Immature natural killer cell (primary cell): Measurements from ENCODE around the gene ZNF805. TPM values are rescaled to one million over a fixed set of nuclear protein-coding genes. Genes with fewer than 3 reads are reported as not detected.
A peak's percentile ranks its signal among the peaks of the same experiment; 100 is the strongest.
"Not testable (repeated sequence)": the region's sequence is repeated elsewhere in the genome, so short reads cannot be mapped to it uniquely, and the experiment has no call there.

Source experiments
- DNase-seq, 3 donors: peaks; one replicate each; pipeline ENCODE4 v3.0.0; 2022; ENCODE audit warnings: mixed read lengths in 1 of 3
- H3K27ac Mint-ChIP-seq, 6 donors: one replicate each; pipeline ENCODE4 v1.8.0; 2020; ENCODE audit warnings: mixed read lengths in 6 of 6, mild to moderate bottlenecking in 5 of 6, inconsistent platforms in 4 of 6, moderate library complexity in 3 of 6
- H3K27me3 Mint-ChIP-seq, 3 donors: one replicate each; pipeline ENCODE4 v1.8.0; 2020 to 2021; ENCODE audit warnings: low read depth in 3 of 3, mild to moderate bottlenecking in 3 of 3, mixed read lengths in 3 of 3, moderate library complexity in 3 of 3, inconsistent platforms in 1 of 3
- H3K36me3 Mint-ChIP-seq, 3 donors: one replicate each; pipeline ENCODE4 v1.8.0; 2020; ENCODE audit warnings: mixed read lengths in 3 of 3, inconsistent platforms in 2 of 3, mild to moderate bottlenecking in 2 of 3
- H3K4me1 Mint-ChIP-seq, 2 donors: one replicate each; pipeline ENCODE4 v1.8.0; 2020; ENCODE audit warnings: inconsistent platforms in 2 of 2, mild to moderate bottlenecking in 2 of 2, mixed read lengths in 2 of 2, moderate library complexity in 1 of 2
- H3K4me3 Mint-ChIP-seq, 5 donors: one replicate each; pipeline ENCODE4 v1.8.0; 2020; ENCODE audit warnings: mild to moderate bottlenecking in 5 of 5, mixed read lengths in 5 of 5, inconsistent platforms in 3 of 5, moderate library complexity in 3 of 5
- H3K9me3 Mint-ChIP-seq, 6 donors: one replicate each; pipeline ENCODE4 v1.8.0; 2020; ENCODE audit warnings: mild to moderate bottlenecking in 6 of 6, mixed read lengths in 6 of 6, inconsistent platforms in 4 of 6, moderate library complexity in 3 of 6
- polyA plus RNA-seq, 3 donors: library from polyadenylated mRNA; unstranded; fragments of 300-500 nt; fragmentation: Illumina TruSeq; gene quantifications; one replicate each; pipeline ENCODE4 v1.2.3, GENCODE V29; 2021

Gene ZNF805
- polyA plus RNA-seq, 3 donors from 2014 or later = 1.9 to 3.0 (median 2.9) TPM

GRCh38 chr19:57242821-57243220 lies 2.4 kb downstream of the ZNF805 start:
- Mint-ChIP-seq H3K27ac (peak overlapping the region in 3 of 6 donors; percentile 4 to 32 (median 24)), H3K27me3 (peaks cover 1 to 6% (median 4%) of the 10 kb centered on the region in 3 donors), H3K36me3 (peaks cover 10 to 17% (median 15%) of the 10 kb centered on the region in 3 donors), H3K4me3 (peak overlapping the region in 3 of 5 donors; percentile 14 to 95 (median 47)), H3K4me1 (peaks cover 36 to 47% of the 10 kb centered on the region in 2 donors), H3K9me3 (no peaks in the 10 kb centered on the region)
- DNase-seq = no peak

DNA sequence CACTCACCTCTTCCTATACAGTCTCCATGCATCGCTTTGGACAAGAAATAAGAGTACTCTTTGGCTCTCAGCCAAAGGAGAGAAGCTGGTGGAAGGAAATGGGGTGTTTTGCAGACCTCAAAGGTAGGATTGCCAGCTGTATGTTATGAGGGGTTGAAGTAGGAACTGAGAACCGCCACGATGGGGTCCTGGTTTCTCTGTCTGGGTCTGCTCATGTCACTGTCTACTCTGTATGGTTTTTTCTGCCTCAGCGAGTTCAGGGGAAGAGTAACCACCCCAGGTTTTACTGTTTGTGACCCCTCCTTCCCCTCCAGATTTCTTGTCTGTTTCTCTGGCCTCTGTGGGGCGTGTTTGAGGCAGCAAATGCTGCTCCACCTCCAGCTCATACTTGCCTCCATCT lies 4.1 kb downstream of the ZNF805 start:
- no peak overlapping the region for H3K27ac Mint-ChIP-seq
- no peak overlapping the region for H3K4me3 Mint-ChIP-seq
- no peak for DNase-seq
- peaks cover 10 to 17% (median 15%) of the 10 kb centered on the region in 3 donors for H3K36me3 Mint-ChIP-seq
- H3K27me3 Mint-ChIP-seq = peaks cover 0 to 4% (median 4%) of the 10 kb centered on the region in 3 donors
- no peaks in the 10 kb centered on the region for H3K9me3 Mint-ChIP-seq
- peaks cover 36 to 47% of the 10 kb centered on the region in 2 donors for H3K4me1 Mint-ChIP-seq

DNA sequence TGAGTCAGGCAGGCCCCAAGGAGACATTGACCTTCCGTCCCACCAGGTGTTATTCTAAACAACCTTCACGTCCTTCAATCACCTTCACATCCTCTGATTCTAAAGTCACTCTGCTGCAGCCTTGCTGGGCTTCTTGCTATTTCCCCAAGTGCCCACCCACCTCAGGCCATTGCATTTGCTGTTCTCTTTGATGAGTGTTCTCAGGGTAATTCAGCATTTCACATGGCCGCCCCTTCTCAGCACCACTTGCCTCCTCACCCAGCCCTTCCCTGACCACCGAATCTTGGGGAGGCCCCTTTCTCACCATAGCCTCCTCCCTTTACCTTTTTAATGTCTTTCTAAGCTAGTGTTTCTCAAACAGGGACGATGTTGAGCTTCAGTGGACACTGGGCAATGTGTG lies 4.6 kb downstream of the ZNF805 start:
- peaks cover 0 to 4% (median 2%) of the 10 kb centered on the region in 3 donors for H3K27me3 Mint-ChIP-seq
- peaks cover 34 to 44% of the 10 kb centered on the region in 2 donors for H3K4me1 Mint-ChIP-seq
- no peak overlapping the region for H3K27ac Mint-ChIP-seq
- no peak overlapping the region for H3K4me3 Mint-ChIP-seq
- no peaks in the 10 kb centered on the region for H3K9me3 Mint-ChIP-seq
- H3K36me3 Mint-ChIP-seq = peaks cover 13 to 20% (median 15%) of the 10 kb centered on the region in 3 donors
- DNase-seq = no peak

DNA sequence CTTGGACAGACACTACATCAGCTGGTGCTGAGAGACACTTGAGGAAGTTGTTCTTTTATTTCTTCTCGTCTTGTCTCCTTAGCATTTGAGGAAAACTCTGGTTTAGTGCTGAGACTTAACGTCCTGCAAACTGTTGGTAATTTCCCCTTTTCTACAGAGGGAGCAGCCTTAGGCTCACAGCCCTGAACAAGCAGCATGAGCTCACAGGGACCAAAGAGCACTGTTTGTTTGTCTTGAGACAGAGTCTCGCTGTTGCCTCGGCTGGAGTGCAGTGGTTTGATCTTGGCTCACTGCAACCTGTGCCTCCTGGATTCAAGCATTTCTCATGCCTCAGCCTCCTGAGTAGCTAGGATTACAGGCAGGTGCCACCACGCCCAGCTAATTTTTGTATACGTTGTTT lies 5.5 kb downstream of the ZNF805 start:
- H3K4me3 Mint-ChIP-seq = no peak overlapping the region
- H3K27ac Mint-ChIP-seq = peak overlapping the region in 1 of 6 donors; percentile 7
- H3K4me1 Mint-ChIP-seq = peaks cover 29 to 35% of the 10 kb centered on the region in 2 donors
- no peak for DNase-seq
- no peaks in the 10 kb centered on the region for H3K9me3 Mint-ChIP-seq
- H3K27me3 Mint-ChIP-seq = peaks cover 0 to 2% (median 0%) of the 10 kb centered on the region in 3 donors
- peaks cover 21 to 29% (median 22%) of the 10 kb centered on the region in 3 donors for H3K36me3 Mint-ChIP-seq

DNA sequence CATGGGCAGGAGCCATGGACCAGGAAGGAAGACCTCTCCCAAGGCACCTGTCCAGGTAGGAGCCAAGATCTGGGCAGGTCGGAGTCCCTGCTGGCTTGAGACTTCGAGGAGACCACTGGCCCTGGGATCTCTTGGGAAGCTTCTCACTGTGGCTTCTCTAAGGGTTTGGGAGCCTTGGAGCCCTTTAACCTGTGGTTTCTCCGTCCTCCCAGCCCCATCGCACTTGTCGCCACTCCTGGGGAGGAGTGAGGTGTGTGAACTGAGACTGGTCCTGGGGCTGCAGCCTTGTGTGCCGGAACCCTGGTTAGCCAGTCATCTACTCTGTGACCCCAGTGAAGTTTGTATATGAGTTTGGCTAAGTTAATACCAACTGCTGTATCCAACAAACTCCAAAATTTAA lies 8.2 kb downstream of the ZNF805 start:
- Mint-ChIP-seq H3K4me1 (peaks cover 7 to 18% of the 10 kb centered on the region in 2 donors), H3K4me3 (no peak overlapping the region), H3K27ac (no peak overlapping the region), H3K36me3 (peaks cover 40 to 51% (median 42%) of the 10 kb centered on the region in 3 donors), H3K27me3 (peaks cover 0 to 2% (median 0%) of the 10 kb centered on the region in 3 donors), H3K9me3 (no peaks in the 10 kb centered on the region)
- no peak for DNase-seq

DNA sequence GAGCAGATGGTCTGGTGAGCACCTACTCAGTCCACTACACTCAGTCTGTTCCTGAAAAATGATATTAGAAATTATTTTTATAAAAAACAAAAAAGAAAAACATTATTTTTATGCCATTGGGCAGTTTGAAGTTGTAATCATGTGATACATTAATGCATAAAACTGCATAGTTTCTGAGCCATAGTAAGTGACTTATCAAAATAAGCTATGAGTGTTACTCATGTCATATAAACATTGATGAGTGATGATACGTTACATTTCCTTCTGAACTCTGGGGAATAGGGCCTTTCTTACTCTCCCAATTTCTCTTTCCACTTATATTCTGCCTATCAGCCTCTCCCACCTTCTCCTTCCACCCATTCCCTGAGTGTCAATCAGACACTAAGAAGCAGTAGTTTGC lies 8.9 kb downstream of the ZNF805 start:
- no peak for DNase-seq
- Mint-ChIP-seq H3K9me3 (no peaks in the 10 kb centered on the region), H3K4me1 (peaks cover 7 to 16% of the 10 kb centered on the region in 2 donors), H3K27me3 (peaks cover 0 to 2% (median 0%) of the 10 kb centered on the region in 3 donors), H3K27ac (no peak overlapping the region), H3K36me3 (peaks cover 44 to 56% (median 46%) of the 10 kb centered on the region in 3 donors), H3K4me3 (no peak overlapping the region)

DNA sequence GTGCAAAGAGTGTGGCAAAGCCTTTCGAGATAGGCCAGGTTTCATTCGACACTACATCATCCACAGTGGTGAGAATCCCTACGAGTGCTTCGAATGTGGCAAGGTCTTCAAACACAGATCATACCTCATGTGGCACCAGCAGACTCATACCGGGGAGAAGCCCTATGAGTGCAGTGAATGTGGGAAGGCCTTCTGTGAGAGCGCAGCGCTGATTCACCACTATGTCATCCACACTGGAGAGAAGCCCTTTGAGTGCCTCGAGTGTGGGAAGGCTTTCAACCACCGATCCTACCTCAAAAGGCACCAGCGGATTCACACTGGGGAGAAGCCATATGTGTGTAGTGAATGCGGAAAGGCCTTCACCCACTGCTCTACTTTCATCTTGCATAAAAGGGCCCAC lies 13.3 kb downstream of the ZNF805 start:
- H3K4me1 Mint-ChIP-seq = peaks cover 3 to 19% of the 10 kb centered on the region in 2 donors
- not testable (repeated sequence) for H3K9me3 Mint-ChIP-seq, H3K27me3 Mint-ChIP-seq, H3K27ac Mint-ChIP-seq, DNase-seq, H3K4me3 Mint-ChIP-seq
- H3K36me3 Mint-ChIP-seq = peaks cover 49 to 55% (median 53%) of the 10 kb centered on the region in 3 donors

DNA sequence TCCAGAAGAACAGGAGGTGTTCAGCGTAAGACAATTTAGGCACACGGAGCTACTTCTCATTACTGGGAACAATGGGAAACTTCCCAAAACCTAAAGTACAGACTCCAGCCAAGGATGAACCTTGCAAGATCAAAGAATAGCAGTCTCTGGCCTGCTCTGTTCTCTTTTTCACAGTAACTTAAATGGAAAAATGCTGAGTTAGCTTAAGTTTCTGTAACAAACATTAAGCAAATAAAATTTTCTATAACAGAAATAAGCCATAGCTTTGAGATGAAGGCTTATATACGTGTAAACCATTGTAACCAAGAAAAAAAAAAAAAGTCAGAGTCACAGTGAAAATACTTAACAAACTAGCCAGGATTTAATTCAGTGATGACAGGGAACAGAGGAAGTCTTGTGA lies 21.6 kb downstream of the ZNF805 start:
- H3K27ac Mint-ChIP-seq = no peak overlapping the region
- H3K4me1 Mint-ChIP-seq = peaks cover 0 to 4% of the 10 kb centered on the region in 2 donors
- no peak overlapping the region for H3K4me3 Mint-ChIP-seq
- DNase-seq = no peak
- peaks cover 22 to 39% (median 30%) of the 10 kb centered on the region in 3 donors for H3K36me3 Mint-ChIP-seq
- no peaks in the 10 kb centered on the region for H3K9me3 Mint-ChIP-seq
- no peaks in the 10 kb centered on the region for H3K27me3 Mint-ChIP-seq

DNA sequence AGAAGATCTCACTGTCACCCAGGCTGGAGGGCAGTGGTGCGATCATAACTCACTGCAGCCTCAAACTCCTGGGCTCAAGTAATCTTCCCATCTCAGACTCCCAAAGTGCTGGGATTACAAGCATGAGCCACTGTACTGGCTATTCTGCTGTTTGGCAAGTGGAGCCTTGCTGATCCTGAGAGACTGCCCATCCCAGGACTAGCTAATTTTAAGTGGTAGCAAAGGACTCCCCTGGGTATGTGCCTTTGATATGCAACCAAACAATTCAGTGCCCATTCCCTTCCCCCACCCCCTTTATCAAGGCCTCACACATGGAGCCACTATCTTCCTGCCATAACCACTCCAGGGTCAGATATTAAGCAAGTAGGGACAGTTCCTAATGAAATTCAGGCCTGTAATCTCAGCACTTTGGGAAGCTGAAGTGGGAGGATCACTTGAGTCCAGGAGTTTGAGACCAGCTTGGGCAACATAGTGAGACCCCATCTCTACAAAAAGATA lies 22.9 kb downstream of the ZNF805 start:
- Mint-ChIP-seq H3K4me1 (no peaks in the 10 kb centered on the region), H3K4me3 (no peak overlapping the region), H3K27me3 (no peaks in the 10 kb centered on the region), H3K27ac (no peak overlapping the region), H3K36me3 (peaks cover 18 to 39% (median 27%) of the 10 kb centered on the region in 3 donors), H3K9me3 (no peaks in the 10 kb centered on the region)
- no peak for DNase-seq

- no peak overlapping the region for H3K27ac Mint-ChIP-seq
- no peaks in the 10 kb centered on the region for H3K9me3 Mint-ChIP-seq
- no peaks in the 10 kb centered on the region for H3K27me3 Mint-ChIP-seq
- peaks cover 3 to 25% (median 11%) of the 10 kb centered on the region in 3 donors for H3K36me3 Mint-ChIP-seq
- H3K4me3 Mint-ChIP-seq = no peak overlapping the region
- no peaks in the 10 kb centered on the region for H3K4me1 Mint-ChIP-seq
- no peak for DNase-seq
Measured at GRCh38 chr19:57267291-57267690, 26.9 kb downstream of the ZNF805 start.

DNA sequence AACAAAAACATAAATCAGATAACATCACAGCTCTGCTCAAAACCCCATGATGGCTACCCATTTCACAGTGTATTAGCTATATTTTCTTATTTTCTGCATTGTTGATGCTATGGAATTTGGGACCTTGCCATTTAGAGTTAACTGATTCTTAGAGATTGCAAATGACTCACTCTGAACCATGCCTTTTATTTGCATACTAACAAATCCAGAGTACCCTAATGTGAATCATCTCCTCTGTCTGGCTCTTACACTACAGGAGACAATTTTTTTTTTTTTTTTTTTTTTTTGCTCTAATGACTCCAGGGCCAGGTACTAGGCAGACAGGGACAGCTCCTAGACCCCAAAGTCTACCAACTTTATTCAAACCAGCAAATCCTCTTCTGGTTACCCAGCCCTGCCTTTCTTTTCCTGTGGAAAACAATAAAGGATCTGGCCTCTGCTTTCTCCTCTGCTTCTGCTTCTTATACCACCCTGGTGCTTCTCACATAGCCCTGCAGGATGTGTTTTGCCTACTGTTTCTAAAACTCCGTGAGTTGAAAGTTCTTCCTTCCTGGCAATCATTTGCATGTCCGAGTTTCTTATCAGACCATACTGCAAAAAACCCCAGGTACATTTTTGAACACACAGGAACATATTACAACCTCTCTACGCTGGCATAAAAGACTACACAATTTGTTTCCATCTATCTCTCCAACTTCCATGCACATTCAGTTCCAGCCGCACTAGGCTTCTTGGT lies 29.3 kb downstream of the ZNF805 start:
- H3K4me3 Mint-ChIP-seq = no peak overlapping the region
- no peaks in the 10 kb centered on the region for H3K4me1 Mint-ChIP-seq
- peaks cover 9 to 31% (median 20%) of the 10 kb centered on the region in 3 donors for H3K36me3 Mint-ChIP-seq
- no peaks in the 10 kb centered on the region for H3K27me3 Mint-ChIP-seq
- no peaks in the 10 kb centered on the region for H3K9me3 Mint-ChIP-seq
- DNase-seq = no peak
- no peak overlapping the region for H3K27ac Mint-ChIP-seq

DNA sequence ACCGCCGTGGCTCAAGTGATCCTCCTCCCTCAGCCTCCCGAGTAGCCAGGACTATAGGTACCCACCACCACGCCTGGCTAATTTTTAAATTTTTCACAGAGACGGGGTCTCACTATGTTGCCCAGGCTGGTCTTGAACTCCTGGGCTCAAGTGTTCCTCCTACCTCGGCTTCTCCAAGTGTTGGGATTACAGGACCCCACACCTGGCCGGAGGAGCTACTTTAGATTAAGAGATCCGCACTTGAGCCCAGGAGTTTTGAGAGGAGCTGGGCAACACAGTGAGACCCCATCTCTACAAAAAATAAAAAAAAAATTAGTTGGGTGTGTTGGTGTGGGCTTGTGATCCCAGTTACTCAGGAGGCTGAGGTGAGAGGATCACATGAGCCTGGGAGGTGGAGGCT lies 30.8 kb downstream of the ZNF805 start:
- H3K27ac Mint-ChIP-seq = peak overlapping the region in 1 of 6 donors; percentile 2
- peaks cover 9 to 28% (median 22%) of the 10 kb centered on the region in 3 donors for H3K36me3 Mint-ChIP-seq
- H3K4me1 Mint-ChIP-seq = no peaks in the 10 kb centered on the region
- DNase-seq = no peak
- H3K27me3 Mint-ChIP-seq = no peaks in the 10 kb centered on the region
- no peaks in the 10 kb centered on the region for H3K9me3 Mint-ChIP-seq
- no peak overlapping the region for H3K4me3 Mint-ChIP-seq

DNA sequence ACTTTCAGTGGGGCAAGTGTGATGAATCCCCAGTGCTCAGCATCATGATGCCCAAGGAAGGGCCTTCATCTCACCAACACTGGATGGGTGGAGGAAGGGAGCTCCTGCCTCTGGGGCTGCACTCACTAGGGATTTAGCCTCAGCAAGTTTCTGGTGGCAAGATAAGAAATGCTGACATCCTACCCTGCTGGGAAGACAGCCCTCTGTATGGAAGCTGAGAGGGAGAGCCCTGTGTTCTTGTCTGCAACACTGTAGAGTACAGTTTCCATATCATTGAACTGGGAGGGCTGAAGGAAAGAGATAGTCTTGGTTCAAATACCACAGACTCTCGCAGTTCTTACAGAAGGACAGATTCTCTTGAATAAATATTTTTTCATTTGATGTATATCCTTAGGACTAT lies 32.6 kb downstream of the ZNF805 start:
- Mint-ChIP-seq H3K9me3 (no peaks in the 10 kb centered on the region), H3K4me3 (no peak overlapping the region), H3K27me3 (peaks cover 0 to 2% (median 0%) of the 10 kb centered on the region in 3 donors), H3K36me3 (peaks cover 9 to 25% (median 20%) of the 10 kb centered on the region in 3 donors), H3K4me1 (no peaks in the 10 kb centered on the region), H3K27ac (no peak overlapping the region)
- no peak for DNase-seq

GRCh38 chr19:57276430-57276829 lies 36.0 kb downstream of the ZNF805 start:
- no peak overlapping the region for H3K4me3 Mint-ChIP-seq
- H3K4me1 Mint-ChIP-seq = peaks cover 7 to 8% of the 10 kb centered on the region in 2 donors
- H3K9me3 Mint-ChIP-seq = no peaks in the 10 kb centered on the region
- H3K27ac Mint-ChIP-seq = no peak overlapping the region
- no peak for DNase-seq
- H3K27me3 Mint-ChIP-seq = peaks cover 0 to 6% (median 4%) of the 10 kb centered on the region in 3 donors
- peaks cover 6 to 17% (median 12%) of the 10 kb centered on the region in 3 donors for H3K36me3 Mint-ChIP-seq
